Limb (tissue), 2 donors: ENCODE results near the gene MAP3K6.
"Not testable (repeated sequence)": the region's sequence is repeated elsewhere in the genome, so short reads cannot be mapped to it uniquely, and the experiment has no call there.

Experiments
- DNase-seq, 2 donors: peaks; one replicate each; pipeline ENCODE4 v3.0.0-alpha.2; 2016; ENCODE audit errors: extremely low spot score in 2 of 2

The MAP3K6 gene, protein sequence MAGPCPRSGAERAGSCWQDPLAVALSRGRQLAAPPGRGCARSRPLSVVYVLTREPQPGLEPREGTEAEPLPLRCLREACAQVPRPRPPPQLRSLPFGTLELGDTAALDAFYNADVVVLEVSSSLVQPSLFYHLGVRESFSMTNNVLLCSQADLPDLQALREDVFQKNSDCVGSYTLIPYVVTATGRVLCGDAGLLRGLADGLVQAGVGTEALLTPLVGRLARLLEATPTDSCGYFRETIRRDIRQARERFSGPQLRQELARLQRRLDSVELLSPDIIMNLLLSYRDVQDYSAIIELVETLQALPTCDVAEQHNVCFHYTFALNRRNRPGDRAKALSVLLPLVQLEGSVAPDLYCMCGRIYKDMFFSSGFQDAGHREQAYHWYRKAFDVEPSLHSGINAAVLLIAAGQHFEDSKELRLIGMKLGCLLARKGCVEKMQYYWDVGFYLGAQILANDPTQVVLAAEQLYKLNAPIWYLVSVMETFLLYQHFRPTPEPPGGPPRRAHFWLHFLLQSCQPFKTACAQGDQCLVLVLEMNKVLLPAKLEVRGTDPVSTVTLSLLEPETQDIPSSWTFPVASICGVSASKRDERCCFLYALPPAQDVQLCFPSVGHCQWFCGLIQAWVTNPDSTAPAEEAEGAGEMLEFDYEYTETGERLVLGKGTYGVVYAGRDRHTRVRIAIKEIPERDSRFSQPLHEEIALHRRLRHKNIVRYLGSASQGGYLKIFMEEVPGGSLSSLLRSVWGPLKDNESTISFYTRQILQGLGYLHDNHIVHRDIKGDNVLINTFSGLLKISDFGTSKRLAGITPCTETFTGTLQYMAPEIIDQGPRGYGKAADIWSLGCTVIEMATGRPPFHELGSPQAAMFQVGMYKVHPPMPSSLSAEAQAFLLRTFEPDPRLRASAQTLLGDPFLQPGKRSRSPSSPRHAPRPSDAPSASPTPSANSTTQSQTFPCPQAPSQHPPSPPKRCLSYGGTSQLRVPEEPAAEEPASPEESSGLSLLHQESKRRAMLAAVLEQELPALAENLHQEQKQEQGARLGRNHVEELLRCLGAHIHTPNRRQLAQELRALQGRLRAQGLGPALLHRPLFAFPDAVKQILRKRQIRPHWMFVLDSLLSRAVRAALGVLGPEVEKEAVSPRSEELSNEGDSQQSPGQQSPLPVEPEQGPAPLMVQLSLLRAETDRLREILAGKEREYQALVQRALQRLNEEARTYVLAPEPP (N-terminal part only)

DNA sequence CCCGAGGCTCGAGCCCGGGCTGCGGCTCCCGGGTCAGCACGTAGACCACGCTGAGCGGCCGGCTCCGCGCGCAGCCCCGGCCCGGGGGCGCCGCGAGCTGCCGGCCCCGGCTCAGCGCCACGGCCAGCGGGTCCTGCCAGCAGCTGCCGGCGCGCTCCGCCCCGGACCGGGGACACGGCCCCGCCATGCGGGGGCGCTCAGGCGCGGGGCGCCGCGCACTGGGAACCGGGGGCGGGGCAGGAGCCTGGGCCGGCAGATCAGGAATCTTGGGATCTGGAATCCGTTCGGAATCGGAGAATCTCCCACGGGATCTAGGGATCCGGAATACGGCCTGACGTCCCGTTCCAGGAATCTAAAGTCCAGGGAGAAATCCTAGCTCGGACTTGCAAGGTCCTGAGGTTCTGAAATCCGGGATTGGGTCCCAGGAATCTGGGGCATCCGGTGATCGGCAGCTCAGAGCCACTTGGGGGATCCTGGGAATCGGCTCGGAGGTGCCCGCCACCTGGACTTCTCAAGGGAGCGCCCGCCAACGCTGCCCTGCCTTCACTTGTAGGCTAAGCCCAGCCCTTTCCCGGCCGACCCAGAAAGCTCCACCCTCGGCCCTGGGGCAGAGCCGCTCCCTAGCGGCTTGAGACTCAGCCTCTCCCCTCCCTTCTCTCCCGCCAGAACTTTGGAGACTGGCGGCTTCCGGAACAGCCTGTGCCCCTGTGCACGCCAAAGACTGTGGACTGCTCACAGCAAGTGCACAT lies at the start of gene MAP3K6:
MAP3K6 (minus strand) TSS at position 551 of the 749 bp plus-strand sequence; CDS start at position 187, 364 bp downstream.
- peak; percentile 67 to 77 for DNase-seq

DNA sequence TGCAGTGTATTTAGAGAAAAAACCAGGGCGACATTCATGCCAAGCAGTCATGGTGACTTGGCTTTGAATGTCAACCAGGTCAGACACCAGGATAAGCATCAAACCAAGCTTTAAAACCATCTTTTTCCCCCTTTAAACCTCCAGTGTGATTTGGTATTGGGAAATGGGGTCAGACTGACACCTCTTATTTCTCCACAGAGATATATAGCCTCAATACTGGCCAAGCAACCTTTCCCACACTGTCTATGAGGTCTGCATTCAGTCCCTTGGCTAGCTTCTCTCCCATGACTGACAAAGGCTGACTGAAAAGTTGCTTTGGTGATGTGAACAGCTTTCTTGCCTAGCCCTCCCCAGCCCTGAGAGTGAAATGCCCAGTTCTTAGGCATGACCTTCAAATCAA lies 47.3 kb upstream of the MAP3K6 start:
- no peak for DNase-seq

DNA sequence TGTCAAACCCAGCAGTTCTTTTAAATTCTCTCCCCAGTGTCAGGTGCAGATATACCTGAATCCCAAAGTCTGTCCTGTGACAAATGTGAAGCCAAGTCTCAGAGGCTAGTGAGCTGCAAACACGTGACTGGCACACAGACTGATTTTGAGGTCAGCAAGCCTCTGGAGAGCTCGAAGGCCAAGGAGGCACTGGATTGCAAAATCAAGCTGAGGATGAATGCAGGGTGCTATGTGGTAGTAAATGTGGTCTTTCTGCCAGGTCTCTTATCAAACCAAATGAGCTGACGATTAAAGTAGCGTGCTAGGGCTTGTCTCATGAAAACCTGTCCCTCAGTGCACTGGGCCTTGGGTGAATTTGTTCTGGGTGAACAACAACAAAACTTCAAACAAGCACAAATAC lies 46.2 kb upstream of the MAP3K6 start:
- no peak for DNase-seq

DNA sequence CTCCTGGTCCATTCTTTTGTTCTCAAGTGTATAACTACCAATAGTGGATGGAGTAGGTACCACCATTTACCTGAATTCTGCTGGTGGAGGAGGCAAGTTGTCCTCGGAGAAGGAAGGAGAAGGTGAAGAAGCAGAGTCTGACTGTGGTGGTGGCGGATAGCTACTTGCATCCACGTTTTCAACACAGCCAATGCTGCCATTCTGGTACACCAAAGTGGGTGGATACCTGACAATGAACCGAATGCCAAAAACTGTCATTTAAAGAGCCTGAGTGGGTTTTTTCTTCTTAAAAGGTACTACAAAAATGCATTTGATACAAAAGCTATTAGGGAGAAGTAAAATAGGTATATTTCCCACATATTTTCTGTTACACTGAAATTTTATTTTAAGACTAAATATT lies 45.7 kb upstream of the MAP3K6 start:
- DNase-seq, result no peak

DNA sequence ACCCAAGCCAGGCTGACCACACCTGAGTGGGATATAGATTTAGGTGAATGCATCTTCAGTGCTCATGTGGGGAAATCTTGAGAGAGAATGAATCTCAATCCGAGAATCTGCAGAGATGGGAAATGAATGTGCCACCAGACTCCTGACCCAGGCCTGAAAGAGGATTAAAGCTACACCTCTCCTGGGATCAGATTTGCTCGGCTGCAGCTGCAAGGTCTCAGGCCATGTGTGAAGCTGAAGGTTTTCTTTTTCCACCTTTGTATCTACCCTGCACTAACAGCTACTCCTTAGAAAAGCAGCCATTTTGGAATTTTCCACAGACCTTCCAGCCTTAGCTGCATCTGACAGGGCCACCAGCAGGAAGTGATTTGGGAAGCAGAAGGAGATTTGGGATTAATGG lies 43.9 kb upstream of the MAP3K6 start:
- DNase-seq, result no peak

DNA sequence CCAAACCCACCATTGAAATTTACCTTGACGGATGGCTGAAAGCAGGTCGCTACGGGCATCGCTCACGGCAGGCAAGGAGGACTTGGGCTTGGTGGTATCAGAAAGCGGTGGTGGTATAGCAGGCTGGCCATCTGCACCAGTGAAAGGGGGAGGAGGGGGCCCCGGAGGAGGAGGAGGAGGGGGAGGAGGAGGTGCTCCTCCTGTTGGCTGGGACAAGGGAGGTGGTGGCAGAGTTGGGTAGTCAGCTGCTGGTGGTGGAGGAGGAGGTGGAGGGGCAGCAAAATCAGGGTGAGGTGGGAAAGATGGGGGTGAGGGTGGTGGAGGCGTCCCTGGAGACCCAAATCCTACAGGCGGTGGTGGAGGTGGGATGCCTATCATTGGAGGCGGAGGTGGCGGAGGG lies 42.9 kb upstream of the MAP3K6 start:
- no peak for DNase-seq

DNA sequence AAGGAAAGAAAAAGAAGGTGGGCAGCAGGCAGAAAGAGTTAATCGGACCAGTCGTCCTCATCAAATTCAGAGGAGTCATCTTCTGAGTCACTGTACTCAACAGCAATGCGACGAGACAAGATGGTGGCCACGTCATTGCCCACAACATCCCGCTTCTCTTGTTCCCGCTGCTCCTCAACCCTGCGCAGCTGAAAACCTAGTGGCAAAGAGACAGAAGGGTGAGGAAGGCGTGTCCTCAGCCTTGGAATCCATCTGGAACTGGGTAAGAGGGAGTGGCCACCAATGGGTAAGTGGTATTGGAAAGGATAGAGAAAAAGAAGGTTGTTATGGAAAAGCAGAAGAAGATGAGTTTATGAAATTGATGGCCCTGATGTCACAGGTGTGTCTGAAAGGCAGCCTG lies 41.4 kb upstream of the MAP3K6 start:
- DNase-seq, result no peak

DNA sequence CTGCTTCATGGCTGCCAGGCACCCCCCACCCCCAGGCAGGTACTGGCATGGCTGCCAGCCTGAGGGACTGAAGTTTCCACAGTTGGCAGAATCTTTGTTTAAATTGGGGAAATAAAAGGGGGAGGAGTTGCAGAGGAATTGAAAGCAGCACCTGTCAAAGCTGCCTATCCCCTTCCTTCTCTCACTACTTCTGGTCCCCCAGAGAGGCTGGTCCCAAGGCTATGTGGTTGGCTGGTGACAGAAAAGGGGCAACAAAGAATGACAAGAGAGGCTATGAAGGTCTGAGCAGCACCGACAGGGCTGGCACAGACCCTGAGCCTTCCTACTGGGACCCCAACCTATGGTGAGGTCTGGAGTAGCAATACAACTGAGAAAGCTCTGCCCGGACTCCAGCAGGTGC lies 40.0 kb upstream of the MAP3K6 start:
- not testable (repeated sequence) for DNase-seq

DNA sequence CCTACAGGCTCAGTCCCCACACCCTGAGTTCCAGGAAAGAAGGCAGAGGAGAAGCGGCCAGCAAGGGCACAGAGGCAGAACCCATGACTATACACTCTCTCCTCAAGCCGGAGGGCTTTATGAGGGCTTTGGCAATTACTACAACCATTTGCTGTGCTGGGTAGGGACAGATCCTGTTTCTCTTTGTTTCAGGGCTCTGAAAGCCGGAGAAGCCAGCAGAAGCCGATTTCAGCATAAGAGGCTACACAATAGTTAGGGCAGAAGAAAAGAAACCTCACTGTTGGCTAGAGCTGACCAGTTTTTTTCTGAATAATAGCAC lies 39.6 kb upstream of the MAP3K6 start:
- no peak for DNase-seq

DNA sequence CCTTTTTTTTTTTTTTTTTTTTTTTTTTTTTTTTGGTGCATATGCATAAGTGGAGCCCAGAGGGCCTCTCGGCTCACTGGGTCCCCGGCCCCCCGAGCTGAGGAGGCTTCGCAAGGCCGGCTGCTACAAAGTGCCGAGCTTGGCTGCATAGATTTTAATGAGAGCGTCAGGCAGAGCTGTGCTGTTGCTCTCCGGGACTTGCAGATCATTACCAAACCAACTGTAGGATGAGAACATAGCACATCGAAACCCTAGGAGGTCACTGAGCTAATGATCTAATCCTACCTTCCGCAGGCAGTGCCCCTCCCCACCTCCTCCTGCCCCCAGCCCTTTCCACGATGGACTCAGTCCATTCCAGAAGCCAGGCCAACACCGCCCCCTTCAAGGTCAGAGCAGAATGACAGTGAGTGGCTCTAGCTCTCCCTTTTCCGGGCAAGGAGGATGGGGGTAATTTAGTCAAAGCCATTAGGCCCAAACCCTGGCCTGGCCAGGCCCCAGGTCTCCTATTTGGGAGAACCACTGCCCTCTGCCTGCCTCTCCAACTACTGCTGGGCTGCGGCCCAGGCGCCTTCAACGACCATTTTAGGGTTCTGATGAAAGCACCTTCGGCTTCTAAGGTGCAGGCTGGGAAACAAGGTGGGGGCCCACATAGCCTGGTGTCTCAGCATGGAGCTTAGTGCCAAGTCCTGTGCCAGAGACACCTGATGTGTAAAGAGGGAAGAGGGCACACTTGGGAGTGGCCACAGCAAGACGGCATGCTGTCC lies 39.0 kb upstream of the MAP3K6 start:
- DNase-seq, result not testable (repeated sequence)

DNA sequence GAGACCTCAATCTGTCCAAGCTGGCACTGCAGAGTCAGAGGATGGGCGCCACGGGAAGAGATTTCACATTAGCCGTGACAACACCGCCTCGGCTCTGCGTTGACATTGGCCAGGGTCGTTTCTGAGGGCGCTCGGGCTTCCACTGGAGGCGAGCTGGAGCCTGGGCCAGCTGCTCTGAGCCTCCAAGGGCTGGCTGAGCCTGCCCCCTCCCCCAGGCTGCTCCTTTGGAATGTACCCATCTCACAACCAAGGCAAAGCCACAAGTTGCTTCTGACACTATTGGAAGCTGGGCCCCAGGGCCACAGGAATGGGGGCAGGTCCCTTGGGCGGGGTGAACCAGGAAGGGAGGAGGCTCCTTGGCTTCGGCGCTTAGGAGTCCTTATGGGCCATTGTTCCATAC lies 38.3 kb upstream of the MAP3K6 start:
- DNase-seq, result peak in 1 of 2 donors; percentile 59

DNA sequence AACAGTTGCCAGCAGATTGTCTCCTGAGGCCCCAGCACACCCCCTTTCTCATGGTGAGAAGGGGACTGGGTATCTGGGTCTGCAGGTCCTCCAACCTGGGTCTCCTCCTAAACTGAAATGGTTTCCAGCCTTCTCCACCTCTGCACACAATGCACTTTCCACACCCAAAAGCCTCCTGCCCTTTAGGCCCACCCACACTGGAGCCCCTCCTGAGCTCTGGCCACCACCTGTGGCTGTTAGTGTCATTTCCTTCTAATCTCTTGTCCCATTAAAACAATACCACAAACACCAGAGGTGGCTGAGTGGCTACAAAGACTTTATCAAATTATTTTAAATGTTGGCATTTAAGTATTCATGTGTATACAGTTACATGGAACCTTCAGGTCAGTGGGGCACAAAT lies 37.2 kb upstream of the MAP3K6 start:
- DNase-seq, result no peak

DNA sequence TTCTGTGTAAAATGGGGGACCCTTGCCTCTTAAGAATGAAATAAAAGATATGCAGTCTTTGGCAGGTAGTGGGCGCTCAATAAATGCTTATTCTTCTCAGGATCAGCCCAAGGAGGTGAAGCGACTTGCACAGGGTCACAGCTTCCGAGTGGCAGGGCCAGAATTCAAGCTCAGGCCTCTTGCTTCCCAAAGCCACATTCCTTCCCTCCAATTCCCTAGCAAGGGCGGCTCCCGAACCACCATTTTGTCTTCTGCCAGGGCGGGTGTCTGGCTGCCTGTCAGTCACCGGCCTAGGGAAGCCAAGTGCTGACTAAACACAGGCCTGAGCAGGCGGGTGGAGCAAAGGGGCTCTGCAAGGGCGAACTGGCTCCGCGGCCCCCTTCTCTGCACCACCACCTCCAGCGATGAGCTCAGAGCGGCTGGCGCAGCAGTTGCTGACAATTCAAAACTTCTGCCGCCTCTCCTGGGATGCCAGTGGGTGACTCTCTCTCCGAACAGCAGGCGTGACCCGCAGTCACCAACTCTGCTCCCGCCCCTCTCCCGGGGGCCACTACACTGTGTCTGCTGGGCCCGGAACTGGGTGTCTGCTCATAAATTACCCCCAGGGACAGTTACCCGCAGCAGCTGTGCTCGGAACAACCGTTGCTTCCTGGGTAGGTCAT lies 36.4 kb upstream of the MAP3K6 start:
- DNase-seq, result peak; percentile 80

DNA sequence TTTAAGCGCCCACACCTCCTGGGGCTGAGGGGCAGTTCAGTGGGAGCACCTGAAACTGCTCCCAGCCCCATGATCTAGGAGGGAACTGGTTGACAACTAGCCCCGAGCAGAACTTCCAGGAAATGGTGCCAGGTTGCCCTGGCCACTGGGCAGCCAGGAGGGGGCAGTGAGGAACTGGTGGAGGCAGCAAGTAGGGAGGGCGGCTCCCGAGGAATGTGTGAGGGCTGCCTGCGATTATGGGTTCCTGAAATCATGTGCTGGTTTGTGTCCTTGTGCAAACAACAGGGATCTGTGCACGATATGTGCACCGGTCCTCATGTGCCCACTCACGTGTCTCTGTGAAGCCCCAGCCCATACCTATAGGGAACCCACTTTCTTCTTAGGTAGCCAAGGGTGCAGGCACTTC lies 35.6 kb upstream of the MAP3K6 start:
- DNase-seq, result peak in 1 of 2 donors; percentile 61

DNA sequence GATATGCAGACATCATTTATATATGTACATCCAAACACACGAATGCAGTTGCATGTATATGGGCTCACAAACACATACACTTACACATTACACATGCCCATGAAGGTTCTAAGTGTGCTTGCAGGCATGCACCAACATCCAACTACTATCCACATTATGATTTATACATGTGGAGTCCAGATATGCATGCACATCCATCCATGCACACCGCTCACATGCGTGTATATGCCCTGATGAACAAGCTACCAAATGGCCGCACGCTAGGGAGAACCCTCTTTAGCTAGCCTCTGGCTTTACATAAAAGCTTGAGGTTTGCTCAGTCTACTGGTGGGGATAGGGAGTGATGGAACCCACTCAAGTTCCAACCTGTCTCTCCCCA lies 34.2 kb upstream of the MAP3K6 start:
- no peak for DNase-seq

DNA sequence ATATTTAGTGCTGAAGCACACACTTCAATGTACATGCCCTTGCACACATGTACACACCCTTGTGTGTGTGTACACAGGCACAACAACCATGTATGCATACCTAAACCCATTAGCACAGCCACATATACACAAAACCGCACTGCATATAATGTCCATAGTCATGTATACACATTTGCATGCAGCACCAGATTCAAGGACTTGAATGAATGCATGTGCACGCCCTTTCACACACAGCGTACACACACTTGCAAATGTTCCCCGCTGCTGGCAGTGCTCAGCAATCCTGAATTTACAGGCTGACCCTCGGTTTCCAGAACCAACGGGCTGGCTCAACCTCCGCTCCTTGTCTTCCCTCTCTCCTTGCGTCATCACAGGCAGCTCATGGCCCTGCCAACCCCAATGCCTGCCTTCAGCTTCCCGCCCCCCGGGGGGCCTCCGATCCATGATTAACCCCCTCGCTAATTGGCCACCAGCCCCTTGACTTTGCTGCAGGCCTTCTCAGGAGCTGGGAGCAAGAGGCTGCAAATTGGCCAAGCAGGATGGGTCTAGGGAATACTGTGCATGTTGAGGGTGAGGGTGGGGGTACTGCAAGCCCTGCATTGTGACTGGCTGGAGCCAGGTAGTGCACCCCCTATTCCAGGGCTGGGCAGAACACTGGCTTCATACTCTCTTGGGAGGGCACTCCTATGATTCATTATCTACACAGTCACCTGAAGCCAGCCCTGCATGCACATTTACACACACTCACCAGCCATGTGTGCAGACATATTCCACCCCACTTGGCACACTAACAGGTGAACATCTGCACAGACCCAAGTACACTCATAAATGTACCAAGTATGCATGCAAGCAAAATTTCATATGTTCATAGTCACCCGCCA lies 33.6 kb upstream of the MAP3K6 start:
- DNase-seq, result peak in 1 of 2 donors; percentile 47

DNA sequence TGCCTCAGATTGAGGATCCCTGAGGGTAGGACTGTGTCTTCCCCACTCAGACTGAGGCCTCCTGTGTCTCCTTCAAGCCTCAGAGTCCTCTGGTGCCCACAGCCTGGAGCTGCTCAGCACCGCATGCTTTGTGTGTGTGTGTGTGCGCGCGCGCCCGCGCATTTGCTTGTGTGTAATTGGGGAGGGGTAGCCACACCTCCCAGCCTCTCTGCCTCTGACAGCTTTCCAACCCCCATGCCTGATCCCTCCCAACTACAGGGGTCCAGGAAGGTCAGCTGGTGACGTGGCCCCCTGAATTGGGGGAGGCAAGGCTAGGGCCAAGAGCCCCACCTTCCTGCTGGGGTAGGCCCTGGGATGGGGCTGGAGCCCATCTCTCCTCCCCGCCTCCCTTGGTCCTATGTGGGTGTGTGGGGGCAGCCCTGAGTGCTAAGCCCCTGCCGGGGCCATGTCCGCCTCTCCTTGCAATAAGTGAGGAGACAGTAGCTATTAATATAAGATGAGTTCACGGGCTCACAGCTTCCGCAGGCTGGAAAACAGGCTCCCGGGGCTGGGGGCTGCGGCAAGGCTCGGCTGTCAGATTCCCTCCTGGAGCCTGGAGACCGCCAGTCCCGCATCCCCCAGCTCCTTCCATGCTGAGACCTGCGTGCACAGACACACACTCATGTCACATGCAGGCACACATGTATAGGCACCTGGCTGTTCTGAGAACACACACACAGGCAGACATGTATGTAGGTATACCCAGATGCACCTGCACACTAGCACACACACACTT lies 32.7 kb upstream of the MAP3K6 start:
- DNase-seq, result peak in 1 of 2 donors; percentile 65
